HG02798 (cell line): ENCODE data around the gene ZNF845.
"Not testable (repeated sequence)": the region's sequence is repeated elsewhere in the genome, so short reads cannot be mapped to it uniquely, and the experiment has no call there.

Experiments used
- ATAC-seq: cut with Tn5 transposase; IDR thresholded peaks from one replicate; pipeline ENCODE4 v1.9.1; 2021; ENCODE audit warnings: mild to moderate bottlenecking; ENCODE audit not compliant: unreplicated experiment, poor library complexity

Gene ZNF845

GRCh38 chr19:53333463-53334449 is at the start of gene ZNF845:
ZNF845 (plus strand) TSS chr19:53333749; CDS start chr19:53341308, 7,559 bp downstream.
- ATAC-seq = peak; percentile 98

- ATAC-seq = no peak
Measured at GRCh38 chr19:53285087-53285486, 48.5 kb upstream of the ZNF845 start.

DNA sequence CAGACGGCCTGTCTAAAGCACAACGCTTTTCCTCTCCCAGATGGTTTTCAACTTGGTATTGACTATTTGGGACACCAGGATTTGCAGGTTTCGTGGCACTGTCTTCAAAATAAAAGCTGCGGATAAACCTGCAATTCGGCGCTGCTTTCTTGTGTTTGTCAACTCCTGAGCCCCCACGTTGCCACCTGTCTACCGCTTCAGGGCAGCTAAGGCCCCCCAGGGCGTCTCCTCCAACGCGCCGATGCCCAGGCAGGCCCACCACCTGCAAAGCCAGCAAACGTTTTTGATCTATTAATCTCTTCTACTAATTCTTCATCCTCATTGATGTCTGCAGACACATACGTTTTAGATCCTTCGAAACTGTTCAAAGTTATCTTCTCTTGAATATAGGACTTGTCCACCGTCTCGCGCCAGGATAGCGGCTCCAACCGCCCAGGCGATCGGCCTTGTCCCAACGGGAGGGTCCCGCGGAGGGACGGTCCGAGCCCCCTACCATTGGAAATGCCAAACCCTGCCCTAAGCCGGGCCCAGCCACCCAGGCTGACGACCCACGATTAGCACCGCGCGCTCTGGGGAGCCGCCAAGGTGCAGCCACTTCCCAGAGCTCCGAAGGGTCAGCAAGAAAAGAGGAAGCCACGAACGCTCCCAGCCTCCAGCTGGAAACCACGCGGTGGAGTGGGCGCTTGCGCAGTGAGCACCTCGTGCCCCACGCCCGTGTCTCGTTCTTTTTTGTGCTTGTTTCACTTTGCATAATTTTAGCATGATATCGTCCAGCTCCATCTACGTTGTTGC is 42.6 kb upstream of the ZNF845 start:
- ATAC-seq = no peak

DNA sequence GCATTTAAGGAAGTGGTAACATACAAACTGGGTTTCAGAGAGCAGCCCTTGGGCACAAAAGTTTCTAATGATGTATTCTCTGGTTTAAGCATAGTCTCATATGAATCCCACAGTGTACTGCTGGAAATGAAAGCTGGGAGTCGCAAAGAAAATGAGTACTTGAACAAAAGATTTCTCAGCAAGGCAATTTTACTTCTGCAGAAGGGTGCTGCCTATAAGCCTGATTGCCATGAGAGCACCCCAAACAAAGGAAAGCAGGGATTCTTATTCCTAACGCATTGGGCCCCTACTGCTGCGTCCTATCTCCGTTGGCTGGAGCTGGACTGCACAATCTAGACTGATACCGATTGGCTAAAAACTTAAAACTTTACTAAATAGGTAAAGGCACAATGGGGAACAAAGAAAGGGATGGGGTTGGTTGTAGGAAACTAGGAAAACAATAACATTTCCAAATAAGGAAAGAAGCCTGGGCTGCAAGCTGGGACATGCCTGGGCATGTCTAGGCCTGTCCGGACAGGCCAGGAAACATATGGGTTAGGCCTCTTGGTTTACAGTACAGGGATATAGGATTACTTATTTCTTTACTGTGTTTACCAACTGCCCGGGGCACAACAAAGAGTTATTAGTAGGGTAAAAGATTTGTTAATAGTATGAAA is 38.6 kb upstream of the ZNF845 start:
- ATAC-seq = no peak

GRCh38 chr19:53301341-53301740 is 32.2 kb upstream of the ZNF845 start:
- not testable (repeated sequence) for ATAC-seq

DNA sequence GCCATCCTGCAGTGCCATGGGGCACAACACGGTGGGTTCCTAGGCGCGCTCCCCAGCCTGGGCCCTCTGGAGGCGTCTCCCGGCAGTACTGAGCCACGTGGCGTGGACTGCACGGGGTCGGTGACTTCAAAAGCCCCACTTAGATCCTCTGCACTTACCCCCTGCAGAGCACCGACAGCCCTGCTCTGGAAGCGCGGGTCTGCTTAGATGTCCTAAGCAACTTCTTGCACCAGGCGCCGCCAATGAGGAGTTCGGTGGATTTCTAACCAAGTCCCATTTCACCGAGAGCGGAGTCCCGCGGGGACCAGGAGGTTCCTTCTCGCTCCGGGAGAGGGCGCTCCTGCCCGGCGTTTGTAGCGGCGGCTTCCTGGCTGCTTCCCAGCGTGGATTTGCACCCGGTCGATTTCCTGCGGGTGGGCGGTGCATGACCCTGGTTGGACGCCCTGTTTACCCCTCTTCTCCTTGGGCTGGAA is 25.2 kb upstream of the ZNF845 start:
- no peak for ATAC-seq

DNA sequence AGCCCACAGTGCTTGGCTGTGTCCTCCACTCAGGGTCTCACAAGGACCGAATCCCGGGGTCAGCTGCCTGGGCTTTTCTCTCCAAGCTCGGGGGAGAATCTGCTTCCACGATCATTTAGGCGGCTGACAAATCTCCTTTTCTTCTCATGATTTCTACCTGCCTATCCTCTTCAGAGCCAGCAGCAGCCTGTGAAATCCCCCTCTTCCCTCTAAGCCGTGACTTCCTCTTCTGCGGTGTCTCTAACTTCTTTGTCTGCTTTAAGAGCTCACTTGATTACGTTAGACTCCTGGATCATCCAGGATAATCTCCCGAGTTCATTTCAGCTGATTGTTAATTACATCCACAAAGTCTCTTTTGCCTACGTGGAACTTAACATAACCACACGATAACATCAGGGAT is 22.5 kb upstream of the ZNF845 start:
- no peak for ATAC-seq

- ATAC-seq = no peak
Measured at GRCh38 chr19:53311897-53312296, 21.7 kb upstream of the ZNF845 start.

- no peak for ATAC-seq
Measured at GRCh38 chr19:53328967-53329366, 4.6 kb upstream of the ZNF845 start.

GRCh38 chr19:53332484-53332883 is 1.1 kb upstream of the ZNF845 start:
- ATAC-seq = no peak

DNA sequence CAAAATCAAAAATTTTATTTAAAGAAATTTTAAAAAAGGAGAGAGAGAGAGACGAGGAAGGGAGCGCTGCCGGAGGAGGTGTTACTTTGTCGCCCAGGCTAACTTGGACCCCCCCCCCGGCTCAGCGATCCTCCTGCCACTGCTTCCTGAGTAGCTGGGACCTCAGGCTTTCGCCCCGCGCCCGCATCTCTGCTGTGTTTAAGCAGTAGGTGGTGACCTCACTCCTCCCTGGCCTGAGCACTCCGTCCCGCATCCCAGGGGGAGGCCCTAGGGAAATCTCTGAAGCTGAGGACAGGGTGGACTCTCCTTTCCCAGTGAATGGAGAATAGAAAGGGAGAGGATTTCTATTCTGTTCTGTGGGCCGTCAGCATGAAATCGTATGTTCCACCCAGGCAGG is 485 bp upstream of the ZNF845 start:
- no peak for ATAC-seq

DNA sequence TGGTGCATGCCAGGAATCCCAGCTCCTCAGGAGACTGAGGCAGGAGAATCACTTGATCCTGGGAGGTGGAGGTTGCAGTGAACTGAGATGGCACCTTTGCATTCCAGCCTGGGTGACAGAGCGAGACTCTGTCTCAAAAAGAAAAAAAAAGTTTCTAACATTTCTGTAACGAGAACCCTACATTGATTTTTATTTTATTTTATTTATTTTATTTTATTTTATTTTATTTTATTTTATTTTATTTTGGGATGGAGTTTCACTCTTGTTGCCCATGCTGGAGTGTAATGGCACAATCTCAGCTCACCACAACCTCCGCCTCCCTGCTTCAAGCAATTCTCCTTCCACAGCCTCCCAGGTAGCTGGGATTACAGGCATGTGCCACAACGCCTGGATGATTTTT is 10.9 kb downstream of the ZNF845 start:
- not testable (repeated sequence) for ATAC-seq

GRCh38 chr19:53355739-53356138 is 22.2 kb downstream of the ZNF845 start:
- ATAC-seq = no peak

DNA sequence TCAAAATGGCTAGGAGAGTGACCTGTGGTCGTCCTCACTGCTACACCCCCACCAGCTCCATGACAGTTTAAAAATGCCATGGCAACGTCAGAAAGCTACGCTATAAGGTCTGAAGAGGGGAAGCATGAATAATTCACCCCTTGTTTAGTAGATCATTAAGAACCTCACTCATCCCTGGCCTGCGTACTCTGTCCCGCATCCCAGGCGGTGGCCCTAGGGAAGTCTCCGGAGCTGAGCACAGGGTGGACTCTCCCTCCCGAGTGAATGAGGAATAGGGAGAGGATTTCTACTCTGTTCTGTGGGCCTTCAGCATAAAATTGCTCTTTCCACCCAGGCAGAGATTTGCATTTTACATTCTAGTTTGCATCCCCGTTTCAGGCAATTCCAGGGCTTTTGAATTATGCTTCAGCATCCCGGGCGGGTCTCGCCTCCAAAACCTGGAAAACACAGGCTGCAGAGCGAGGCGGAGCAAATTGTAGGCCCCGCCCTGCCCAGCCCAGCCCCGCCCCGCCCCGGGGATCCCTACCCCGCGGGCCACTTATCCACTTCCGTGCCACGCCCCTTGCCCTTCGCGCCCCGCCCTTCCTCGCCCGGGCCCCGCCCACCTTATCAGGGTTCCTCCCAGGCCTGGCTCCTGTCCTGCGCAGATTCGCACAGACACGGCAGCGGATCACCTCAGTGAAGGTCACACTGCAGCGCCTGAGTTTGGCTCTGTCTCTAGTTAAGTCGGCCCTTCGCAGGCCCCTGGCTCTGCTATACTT is 24.5 kb downstream of the ZNF845 start:
- no peak for ATAC-seq

- ATAC-seq = not testable (repeated sequence)
Measured at GRCh38 chr19:53360056-53360455, 26.5 kb downstream of the ZNF845 start.

GRCh38 chr19:53365134-53365898 is 31.8 kb downstream of the ZNF845 start, which contains the start of gene ZNF525:
ZNF525 (plus strand) TSS chr19:53365705; CDS start chr19:53372282, 6,577 bp downstream.
- peak; percentile 99 for ATAC-seq

DNA sequence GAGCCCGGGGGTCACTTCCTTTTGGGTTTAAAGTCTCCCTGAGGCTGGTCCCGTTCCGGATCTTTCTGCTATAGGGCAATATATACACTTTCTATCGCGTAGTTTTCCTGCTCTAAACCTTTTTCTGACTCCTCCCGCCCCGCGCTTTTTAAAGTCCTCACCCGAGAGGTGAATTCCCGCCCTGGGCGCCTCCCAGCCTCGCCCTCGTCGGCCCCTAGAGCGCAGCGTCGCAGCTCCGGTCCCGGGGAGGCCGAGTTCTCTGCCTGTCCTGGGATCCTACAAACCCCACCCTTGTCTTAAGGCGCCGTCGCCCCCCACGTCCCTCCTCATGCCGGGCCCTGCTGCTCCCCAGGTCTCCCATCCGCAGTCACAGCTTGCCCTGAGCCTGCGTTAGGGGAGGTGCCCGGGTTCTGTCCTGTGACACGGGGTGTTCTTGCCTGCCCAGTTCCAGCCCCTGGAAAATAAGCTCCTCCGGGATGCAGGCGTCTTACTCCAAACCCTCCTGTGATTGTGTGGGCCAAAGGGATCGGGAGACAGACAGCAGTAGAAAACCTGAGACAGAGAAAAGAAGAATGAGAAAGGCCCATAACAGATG is 32.4 kb downstream of the ZNF845 start:
- ATAC-seq = peak; percentile 45

- ATAC-seq = no peak
Measured at GRCh38 chr19:53372196-53372595, 38.6 kb downstream of the ZNF845 start.

DNA sequence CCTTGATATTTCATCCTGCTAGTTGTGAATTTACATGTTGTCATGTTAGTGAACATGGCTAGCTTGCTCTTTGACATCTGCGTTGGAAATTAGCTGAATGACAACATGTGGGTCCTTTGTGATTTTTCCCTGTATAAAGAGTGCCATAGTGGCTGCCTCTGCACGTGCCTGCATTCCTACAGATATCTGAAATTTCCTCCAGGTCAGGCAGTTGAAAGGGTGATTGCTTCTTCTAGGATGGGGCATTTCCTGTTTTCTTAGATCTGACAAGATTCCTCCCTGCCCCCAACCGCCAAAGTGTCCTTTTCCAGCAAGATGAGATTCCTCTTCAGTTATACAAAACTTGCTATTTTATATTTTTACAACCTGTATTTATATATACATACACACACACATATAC is 40.7 kb downstream of the ZNF845 start:
- ATAC-seq = no peak
